Measurements from ENCODE around the gene RAB36.

Gene RAB36

GRCh38 chr22:23100124-23100801 is 45.0 kb upstream of the RAB36 start:
- TF ChIP-seq CTCF (IDR thresholded peaks at IDR 0.05; ENCODE audit: borderline replicate concordance, insufficient read depth, low read depth, low read length), result no peak
- no peak overlapping the region for H3K4me3 ChIP-seq (ENCODE audit: low read depth, low read length)

- no peak for TF ChIP-seq CTCF (IDR thresholded peaks at IDR 0.05; ENCODE audit: borderline replicate concordance, insufficient read depth, low read depth, low read length)
- no peak overlapping the region for H3K4me3 ChIP-seq (ENCODE audit: low read depth, low read length)
Measured at GRCh38 chr22:23101524-23101923, 43.8 kb upstream of the RAB36 start.

GRCh38 chr22:23102002-23102655 is 43.1 kb upstream of the RAB36 start:
- no peak for TF ChIP-seq CTCF (IDR thresholded peaks at IDR 0.05; ENCODE audit: borderline replicate concordance, insufficient read depth, low read depth, low read length)
- no peak overlapping the region for H3K4me3 ChIP-seq (ENCODE audit: low read depth, low read length)

GRCh38 chr22:23102776-23103175 is 42.5 kb upstream of the RAB36 start:
- TF ChIP-seq CTCF (IDR thresholded peaks at IDR 0.05; ENCODE audit: borderline replicate concordance, insufficient read depth, low read depth, low read length), result no peak

GRCh38 chr22:23103199-23103954 is 41.9 kb upstream of the RAB36 start:
- no peak for TF ChIP-seq CTCF (IDR thresholded peaks at IDR 0.05; ENCODE audit: borderline replicate concordance, insufficient read depth, low read depth, low read length)
- H3K4me3 ChIP-seq (ENCODE audit: low read depth, low read length), result no peak overlapping the region

More at GRCh38 chr22:23102776-23103175, 42.5 kb upstream of the RAB36 start:
- no peak overlapping the region for H3K4me3 ChIP-seq (ENCODE audit: low read depth, low read length)

GRCh38 chr22:23104187-23104971 is 40.9 kb upstream of the RAB36 start:
- TF ChIP-seq CTCF (IDR thresholded peaks at IDR 0.05; ENCODE audit: borderline replicate concordance, insufficient read depth, low read depth, low read length), result no peak
- H3K4me3 ChIP-seq (ENCODE audit: low read depth, low read length), result no peak overlapping the region
